ENCODE measurements around the gene LRP1.

Gene LRP1

DNA sequence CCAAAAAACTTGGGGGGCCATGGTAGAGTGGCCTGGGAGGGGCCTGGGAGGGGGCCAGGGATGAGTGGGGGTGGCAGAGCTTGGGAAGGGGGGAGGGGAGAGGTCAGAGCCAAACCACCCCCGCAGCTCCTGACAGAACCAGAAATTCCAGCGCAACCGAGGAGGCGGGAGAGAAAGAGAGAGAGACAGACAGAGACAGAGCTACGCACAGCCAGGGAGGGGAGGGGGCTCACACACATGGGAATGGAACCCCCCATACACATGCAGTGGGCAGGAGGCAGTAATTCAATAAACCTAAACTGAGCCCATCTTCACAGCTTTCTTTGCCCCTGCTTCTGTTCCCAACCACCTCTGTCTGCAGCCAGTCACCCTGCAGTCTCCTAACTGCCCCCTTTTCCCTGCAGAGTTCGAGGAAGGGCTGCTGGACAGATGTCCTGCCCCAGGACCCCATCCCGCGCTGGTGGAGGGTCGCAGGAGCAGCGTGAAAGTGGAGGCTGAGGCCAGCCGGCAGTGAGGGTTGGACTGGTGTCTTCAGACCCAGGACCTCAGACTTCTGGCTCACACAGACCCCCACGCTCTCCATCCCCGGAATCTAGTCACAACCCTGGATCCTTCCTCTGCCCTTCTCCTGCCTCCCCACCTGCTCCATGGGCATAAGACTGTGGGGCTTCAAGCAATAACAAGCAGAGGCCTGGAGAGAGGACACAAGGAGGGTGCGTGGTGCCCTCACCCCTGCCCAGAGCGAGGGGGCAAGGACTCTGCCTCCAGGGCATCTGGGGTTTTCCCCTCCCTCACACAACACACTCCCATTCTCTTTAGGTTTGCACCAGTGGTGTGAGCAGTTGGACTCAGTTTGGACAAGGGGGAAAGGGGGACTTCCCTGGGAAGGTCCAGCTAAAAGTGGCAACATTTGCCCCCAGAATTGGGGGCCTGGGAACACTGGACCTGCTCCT lies 33.8 kb upstream of the LRP1 start:
- DNase-seq (ENCODE audit: low read depth), result no peak

DNA sequence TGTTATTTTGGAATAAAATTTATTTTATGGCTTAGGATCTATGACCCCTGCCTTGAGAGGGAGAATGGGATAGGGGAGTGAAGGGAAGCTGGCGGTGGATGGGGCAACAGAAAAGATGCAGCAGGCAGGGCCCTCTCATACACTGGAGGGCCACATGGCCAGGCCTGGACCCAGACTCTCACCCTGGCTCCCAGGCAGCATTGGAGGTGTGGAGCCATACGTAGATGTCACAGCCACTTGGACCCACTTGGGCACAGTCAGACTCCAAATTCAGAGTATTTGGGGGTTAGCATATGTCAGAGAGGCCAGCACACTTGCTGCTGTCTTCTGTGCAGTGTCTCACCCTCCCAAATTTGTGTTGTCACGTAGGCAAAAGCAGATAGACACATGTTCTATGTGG lies 32.8 kb upstream of the LRP1 start:
- DNase-seq (ENCODE audit: low read depth), result no peak

DNA sequence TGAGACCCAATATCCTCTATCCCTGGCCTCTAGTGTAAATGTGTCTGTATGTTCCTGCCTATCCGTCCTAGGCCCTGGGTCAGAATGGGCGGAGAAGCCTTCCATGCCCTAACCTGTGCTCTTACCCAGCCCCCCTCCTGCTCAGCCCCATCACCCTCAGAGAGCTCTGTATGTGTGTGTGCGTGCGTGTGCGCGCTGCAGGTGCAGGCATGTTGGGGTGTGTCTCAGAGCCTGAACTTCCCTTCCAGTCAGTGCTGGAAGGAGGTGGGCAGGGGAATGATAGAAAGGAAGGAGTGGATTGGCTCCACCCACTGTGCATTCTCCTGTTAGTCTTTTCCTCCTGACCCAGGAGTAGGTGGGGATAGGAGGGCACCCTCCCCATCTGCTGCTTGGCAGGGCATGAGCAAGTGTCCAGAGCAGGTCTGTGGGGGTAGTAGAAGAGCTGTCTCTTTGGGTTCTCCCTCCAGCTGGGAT lies 32.1 kb upstream of the LRP1 start:
- no peak for DNase-seq (ENCODE audit: low read depth)

DNA sequence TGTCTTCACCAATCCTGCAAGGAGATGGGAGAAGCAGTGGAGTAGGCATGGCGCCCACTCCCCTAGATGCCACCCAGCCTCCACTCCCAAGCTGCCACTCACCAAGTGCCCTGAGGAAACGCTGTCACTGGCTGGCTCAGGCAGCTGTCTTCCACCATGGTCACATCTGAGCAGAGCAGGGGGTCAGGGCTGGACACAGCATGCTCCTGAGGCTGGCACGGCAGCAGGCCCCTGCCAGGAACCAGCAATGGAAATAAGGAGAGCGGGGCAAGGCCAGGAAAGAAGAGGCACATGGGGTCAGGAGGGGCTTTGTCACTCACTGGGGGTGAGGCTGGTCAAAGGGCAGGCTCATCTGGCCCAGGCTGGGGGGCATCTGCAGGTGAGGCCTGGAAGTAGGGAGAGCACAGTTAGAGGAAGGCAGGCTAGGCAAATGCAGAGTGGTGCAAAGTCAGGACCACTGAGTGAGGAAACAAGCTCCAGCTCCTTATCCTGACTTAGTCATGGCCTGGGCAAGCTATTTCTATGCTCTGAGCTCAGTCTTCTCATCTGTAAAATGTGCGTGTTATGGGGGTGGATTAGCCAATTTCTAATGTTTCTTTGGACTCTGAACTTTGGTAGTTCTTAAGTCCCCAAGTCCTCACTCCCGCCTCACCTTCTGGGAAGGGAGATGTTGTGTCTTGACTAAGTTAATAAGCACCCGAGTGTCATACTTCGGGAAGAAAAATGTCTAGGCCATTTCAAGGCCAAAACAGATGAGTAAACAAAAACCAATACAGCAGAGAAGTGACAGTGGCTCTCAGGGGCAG lies 31.3 kb upstream of the LRP1 start:
- no peak for DNase-seq (ENCODE audit: low read depth)

- DNase-seq (ENCODE audit: low read depth), result no peak
Observed at GRCh38 chr12:57097554-57097835, 30.8 kb upstream of the LRP1 start.

- no peak for DNase-seq (ENCODE audit: low read depth)
Observed at GRCh38 chr12:57098546-57098945, 29.7 kb upstream of the LRP1 start.

DNA sequence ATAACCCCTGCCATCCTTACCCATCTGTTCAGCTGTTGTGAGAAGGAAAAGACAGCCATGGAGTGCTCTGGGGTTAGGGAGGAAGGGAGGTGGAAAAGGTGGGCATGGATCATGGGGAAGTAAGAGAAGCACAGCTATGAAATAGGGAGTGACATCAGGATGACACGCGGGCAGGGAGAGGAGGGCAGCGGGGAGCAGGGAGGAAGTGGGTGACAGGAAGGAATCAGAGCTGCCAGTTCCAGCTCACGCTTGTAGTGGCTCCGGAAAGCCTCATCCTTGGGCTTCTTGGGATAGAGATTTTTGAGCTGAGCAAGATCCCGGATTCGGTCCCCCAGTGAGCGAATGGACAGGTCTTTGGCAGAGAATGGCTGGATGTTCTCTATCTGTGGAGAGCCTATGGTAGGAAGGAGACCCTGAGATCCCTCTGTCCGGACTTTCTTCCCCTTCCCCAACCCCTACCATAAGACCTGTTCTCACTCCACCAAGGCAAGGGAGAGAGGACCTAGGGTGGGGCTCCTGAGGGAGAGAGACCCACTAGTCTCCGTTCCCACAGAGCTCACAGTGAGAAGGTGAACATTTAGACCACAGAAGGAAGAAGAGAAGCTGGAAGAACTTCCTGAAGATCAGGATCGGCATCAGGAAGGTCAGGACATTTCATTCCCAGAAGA lies 29.1 kb upstream of the LRP1 start:
- DNase-seq (ENCODE audit: low read depth), result no peak

GRCh38 chr12:57099766-57100165 lies 28.5 kb upstream of the LRP1 start:
- DNase-seq (ENCODE audit: low read depth), result no peak

DNA sequence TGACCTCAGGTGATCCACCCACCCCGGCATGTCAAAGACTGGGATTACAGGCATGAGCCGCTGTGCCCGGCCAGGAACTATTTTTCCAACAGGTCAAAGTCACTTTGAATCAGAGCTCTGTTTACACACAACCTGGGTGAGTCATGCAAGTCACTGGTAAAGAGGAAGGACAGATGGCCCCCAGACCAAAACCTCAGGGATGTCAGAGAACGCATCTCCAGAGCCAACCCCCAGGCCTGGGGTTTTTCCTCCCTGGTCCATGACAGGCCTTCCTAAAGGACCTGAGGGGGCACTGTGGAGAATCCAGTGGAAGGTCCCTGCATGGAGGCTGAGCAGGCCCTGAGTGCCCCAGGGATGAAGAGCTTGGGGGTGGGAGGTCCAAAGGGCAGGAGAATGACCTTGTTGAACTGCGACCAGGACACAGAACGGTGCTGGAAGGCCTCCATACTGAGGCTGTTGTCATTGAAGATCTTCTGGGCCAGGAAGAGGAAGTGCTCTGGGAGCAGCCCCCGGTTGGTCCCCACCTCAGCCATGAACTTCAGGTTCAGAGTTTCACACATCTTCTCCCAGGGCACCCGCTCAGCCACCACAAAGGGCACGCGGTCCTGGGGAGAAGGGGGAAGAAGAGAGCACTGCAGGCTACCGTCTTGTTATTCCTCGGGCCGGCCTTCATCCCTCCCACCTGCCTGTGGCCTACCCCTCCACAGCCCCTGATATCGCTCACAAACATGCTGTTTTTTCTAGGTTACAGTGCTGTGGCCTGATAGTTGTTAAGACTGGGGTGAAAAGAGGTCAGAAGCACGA lies 26.2 kb upstream of the LRP1 start:
- no peak for DNase-seq (ENCODE audit: low read depth)

DNA sequence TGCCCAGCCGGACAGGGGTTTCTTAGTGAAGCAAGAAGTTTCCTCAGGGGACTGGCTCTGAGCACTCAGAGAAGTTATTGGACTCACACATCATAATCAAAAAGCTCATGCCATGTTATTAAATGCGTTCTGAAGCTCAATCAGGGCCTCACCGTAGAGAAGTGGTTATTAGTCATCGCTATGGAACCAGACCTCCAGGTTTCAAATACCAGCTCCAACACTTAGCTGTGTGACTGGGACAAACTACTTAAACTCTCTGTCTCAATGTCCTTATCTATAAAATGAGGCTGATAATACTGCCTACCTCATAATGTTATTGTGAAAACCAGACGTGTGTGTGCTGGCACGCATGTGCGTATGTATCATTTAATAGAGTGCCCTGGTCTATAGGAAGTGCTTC lies 24.4 kb upstream of the LRP1 start:
- DNase-seq (ENCODE audit: low read depth), result no peak

DNA sequence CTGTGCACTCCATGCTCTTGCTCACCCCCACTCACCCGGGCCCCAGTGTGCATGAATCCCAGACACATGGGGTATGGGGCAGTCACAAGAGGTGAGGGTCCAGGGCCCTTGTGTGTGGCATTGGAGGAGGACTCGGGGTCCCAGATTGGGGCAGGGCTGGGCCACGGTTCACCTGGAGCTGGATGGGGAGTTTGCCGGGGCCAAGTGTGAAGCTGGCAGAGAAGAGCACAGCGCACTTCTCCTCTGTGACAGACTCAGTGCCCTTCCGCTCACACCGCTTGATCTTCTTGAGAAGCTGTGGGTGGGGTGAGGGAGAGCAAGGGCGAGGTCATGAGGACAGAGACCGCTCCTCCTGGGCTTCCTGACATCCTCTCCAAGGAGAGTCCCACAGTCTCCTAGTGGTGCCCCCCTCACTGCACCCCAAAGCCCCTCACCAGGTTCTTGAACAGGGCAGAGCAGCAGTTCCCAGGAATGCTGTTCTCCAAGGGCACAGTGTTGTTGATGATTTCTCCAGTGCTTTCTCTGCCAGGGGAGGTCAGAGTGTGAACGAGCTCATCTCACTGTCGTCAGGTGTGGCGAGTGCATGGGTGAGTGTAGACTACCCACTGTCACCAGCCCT lies 23.9 kb upstream of the LRP1 start:
- DNase-seq (ENCODE audit: low read depth), result no peak

DNA sequence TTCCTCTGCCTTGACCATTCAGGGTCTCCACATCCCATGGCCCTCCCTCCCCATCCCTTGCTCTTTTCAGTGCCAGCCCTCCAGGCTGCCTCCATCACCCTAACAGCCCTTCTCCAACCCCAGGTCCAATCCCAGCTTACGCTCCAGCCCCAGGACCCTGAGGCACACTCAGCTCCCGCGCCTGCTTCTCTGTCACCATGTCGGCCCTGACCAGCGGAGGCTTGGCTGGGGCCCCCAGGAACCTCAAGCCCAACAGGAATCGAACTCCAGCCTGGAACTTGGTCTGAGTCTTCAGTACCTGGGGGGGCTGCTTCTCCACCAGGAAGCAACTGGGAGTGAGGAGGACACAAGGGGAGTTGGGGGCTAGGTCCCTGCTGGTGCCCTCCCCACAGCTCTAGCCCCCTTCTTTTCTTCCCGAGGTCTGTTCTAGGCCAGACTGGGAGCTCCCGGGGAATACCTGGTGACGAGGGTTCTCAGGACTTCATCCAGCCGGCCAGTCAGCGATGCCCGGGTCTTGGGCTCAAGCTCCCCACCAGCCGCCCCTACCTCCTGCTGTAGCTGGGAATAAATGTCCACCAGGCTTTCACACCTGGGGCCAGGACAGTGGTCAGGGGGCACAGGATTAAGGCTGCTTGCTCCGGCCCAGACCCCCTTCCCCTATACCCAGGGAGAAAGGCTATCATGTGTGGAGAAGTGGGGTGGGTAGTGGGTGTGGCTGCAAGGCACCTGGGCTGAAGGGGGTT lies 23.1 kb upstream of the LRP1 start:
- DNase-seq (ENCODE audit: low read depth), result no peak

GRCh38 chr12:57106021-57106708 lies 22.1 kb upstream of the LRP1 start:
- DNase-seq (ENCODE audit: low read depth), result no peak

DNA sequence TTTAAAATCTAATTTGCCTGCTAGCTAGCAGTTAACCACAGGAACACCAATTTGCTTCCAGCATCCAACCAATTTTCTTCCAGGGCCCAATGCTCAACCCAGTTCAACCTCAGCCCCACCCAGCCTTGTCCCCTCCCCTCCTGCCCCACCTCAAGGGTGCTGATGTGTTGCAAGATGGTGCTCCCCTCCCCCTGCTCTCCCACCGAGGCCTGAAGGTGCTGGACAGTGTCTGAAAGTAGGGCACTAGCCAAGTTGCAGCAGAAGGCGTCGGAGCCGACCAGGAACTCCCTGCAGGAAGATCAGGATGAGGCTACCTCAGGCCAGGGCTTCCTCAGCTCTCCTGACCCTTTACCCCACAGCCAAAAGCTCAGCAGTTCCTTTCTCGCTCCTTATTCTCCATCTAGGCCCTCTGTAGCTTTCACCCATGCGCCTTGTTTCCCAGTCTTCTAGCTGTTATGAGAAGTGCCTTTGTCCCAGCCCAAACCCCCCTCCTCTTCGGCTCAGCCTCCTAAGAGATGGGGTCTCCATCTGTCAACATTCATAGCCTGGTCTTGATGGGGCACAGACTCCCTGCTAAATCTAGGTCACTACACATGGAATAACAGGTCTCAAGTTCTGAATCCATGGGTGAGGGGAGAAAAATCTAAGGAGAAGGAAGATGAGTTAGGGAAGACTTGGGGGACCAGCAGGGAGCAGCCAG lies 20.7 kb upstream of the LRP1 start:
- DNase-seq (ENCODE audit: low read depth), result no peak

DNA sequence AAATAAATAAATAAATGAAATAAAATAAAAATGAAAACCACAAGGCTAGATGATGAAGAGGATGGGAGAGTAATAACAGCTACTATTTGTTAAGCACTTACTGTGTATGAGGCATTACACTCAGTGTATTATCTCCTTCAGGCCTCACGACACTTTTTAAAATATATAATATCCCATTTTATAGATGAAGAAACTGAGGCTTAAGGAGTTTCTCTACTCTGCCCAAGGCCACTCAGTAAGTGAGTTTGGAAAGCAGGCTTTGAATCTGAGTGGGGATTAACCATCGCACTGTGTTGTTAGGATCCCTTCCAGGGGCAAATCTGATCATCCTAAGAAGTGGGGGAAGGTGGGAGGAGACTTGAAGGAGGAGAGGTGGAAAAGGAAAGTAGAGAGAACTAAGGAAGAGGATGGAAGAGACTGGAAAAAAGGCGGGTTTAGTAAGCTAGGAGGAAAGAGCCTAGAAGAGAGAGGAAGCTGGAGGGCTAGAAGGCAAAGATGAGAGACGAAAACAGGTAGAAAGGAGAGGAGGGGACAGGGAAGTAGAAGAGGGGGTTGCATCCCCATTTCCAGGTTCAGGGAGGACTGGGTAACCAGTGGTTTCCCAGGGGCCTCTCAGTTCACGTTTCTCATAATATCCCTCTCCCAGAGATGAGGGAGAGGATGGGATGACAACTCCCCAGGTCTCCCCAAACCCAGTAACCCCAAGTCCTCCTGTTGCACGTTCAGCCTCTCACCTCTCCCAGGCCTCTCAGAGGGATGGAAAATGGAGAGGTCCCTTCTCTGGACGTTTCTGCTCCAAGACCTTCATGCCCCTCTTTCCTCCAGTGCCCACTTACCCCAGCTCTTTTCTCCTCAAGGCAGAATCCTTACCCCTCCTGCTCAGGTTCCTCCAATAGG lies 18.8 kb upstream of the LRP1 start:
- DNase-seq (ENCODE audit: low read depth), result no peak

DNA sequence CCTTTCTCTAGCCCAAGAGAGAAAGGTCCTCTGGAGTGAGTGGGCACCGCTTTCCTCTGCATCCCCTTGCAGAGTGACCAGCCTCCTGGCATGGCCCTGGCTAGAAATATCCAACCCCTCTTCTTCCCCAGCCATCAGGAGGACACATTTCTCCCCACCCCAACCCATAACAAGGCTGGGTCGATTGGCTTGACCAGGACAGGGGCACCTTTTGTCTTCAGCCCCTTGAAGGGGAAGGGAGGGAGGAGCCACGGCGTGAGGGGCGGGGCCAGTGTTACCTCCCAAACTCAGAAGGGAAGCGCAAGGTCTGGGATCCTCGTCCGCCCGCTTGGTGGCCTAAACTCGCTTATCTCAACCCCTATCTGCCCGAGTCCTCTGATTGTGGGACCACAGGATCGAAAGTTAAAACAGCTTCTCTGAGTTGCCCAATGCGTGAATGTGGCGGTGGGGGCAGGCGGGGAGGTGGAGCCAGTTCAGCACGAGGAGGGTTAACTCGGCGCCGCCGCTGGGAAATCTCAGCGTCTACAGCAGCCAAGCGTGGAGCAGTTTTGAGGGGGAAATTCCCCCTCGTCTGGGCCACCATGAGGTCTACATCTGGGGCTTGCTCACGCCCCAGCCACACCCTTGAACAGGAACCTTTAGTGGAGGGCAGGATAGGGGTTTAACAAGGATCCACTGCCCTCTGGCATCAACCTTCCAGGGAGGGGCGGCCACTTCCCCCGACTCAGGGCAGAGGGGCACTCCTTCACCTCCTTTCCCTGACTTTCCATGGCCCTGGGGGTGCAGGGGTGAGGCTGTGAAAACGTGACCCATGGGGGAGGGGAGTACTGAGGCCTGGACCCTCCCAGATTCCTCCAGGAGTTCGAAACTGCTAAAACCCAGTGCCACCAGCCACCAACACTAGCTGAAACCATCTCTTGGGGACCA lies 17.9 kb upstream of the LRP1 start:
- peak; percentile 64 for DNase-seq (ENCODE audit: low read depth)

GRCh38 chr12:57111031-57111734 lies 17.1 kb upstream of the LRP1 start, which contains the start of gene STAT6:
STAT6 (minus strand) TSS chr12:57111362; CDS start chr12:57108278, 3,084 bp downstream.
- peak; percentile 64 for DNase-seq (ENCODE audit: low read depth)
